HG02884 (cell line): ENCODE data around the gene USP37.
"Not testable (repeated sequence)": the region's sequence is repeated elsewhere in the genome, so short reads cannot be mapped to it uniquely, and the experiment has no call there.

Experiments
- ATAC-seq: cut with Tn5 transposase; IDR thresholded peaks from one replicate; pipeline ENCODE4 v1.9.1; 2021; ENCODE audit warnings: mild to moderate bottlenecking, moderate library complexity; ENCODE audit not compliant: unreplicated experiment

Gene USP37

GRCh38 chr2:218554225-218554624, 13.9 kb downstream of the USP37 start:
- not testable (repeated sequence) for ATAC-seq

- ATAC-seq = no peak
Observed at GRCh38 chr2:218547978-218548377, 20.2 kb downstream of the USP37 start.

GRCh38 chr2:218547511-218547910, 20.6 kb downstream of the USP37 start:
- no peak for ATAC-seq

DNA sequence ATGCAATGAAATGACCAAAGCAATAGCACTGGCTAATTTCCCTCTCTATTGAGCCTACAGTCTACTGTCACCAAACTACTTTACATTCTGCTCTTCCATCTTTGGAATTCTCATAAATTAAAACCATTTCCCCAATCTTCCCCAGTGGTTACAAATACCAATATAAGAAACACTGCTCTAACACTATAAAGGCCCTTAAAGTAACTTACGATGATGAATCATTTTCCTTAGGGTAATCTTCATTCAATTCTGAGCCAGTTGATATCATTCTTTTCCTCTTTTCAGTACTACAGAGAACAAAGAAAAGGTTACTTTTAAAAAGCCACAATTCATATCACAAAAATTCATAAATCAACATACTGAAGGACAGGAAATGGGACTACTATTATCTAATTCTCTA, 22.1 kb downstream of the USP37 start:
- ATAC-seq = no peak

- ATAC-seq = no peak
Observed at GRCh38 chr2:218540015-218540414, 28.1 kb downstream of the USP37 start.

DNA sequence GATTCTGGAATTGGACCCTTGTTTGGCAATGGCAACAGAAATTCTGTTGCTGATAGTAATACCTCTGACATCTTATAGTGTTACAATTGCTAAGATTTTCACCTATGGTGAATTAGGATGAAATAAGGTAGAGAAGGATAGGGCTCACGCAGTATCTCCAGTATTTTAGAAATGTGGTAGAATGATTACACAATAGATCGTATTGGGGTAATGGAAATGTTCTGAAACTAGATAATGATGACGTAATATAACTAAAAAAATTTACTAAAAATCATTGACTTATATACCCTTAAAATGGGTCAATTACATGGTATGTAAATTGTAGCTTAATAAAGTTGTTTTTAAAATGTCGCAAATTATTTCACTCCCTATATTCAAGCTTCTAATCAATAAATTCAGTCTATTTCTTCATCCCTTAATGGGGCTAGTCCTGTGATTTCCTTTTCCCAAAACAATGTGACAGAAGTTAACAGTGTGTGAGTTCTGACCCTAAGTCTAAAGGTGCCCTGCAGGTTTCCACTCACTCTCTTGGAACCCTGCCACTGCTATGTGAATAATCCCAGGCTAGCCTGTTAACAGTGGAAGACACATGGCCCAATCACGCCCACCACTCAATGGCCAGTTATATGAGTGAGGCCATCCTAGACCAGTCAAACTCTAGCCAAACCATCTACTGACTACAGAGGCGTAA, 31.2 kb downstream of the USP37 start:
- no peak for ATAC-seq

DNA sequence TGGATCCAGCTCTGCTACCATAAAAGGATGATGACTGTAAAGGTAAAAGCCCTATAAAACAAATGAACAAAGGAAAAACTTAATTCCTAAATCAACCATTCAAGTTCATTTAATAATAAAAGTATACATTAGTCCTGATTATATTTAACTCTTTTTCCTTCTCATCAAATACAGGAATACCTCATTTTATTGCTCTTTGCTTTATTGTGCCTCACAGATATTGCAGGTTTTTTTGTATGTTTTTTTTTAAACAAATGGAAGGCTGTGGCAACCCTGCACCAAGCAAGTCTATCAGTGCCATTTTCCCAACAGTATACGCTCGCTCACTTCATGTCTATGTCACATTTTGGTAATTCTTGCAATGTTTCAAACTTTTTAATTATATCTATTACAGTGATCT, 38.2 kb downstream of the USP37 start:
- ATAC-seq = no peak

- not testable (repeated sequence) for ATAC-seq
Observed at GRCh38 chr2:218528409-218528808, 39.7 kb downstream of the USP37 start.

DNA sequence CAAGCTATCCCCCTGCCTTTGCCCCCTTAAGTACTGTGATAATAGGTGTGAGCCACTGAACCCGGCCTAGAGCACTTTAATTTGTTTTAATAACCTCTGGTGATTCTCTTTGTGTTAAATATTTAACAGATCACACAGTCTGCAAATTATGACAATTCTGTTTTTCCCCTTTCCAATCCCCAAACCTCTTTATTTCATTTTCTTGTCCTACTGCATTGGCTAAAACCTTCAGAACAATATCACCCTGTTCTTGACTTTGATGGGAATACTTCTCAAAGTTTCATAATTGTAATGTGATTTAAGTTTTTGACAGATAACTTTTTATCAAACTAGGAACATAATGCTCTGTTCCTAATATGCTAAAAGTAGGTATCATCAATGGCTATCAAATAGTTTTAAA, 44.5 kb downstream of the USP37 start:
- no peak for ATAC-seq

GRCh38 chr2:218518876-218519275, 49.3 kb downstream of the USP37 start:
- ATAC-seq = no peak

DNA sequence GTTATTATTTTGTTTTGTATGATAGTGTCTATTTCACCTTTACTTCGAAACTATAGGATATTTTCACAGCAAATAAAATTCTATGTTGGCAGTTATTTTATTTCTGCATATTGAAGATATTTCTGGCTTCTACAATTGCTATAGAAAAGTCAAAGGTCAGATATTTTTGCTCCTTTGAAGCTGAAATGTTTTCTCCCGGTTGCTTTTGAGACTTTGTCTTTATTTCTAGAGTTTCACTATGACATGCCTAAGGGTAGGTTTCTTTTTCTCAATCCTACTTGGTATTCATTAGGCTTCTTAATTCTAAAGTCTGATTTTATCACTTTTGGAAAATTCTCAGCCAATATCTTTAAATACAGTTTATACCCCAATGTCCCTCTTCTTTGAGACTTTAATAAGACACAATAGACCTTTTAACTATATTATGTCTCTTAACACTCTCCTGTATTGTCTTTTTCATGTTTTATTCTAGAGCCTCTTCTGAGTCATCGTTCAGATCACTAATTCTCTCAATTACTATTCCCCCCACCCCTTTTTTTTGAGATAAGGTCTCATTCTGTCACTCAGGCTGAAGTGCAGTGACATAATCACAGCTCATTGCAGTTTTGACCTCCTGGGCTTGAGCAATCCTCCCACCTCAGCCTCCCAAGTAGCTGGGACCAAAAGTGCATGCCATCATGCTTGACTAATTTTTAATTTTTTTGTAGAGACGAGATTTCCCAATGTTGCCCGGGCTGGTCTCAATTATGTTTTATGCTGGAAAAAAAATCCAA, 50.5 kb downstream of the USP37 start:
- peak; percentile 59 for ATAC-seq

DNA sequence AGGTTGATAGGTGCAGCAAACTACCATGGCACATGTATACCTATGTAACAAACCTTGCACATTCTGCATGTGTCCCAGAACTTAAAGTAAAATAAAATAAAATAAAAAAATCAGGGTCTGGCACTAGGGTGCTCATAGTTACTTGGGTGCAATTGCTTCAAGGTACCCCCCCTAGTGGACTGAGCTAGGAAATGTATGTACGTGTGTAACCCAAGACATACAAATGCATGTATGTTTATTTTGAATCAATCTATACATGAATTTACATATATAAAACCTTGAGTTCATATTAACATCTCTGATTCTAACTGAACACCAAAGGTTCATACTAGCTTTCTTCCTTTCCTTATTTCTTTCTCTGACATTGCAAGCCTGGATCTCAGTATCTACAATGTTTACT, 51.5 kb downstream of the USP37 start:
- ATAC-seq = no peak

- ATAC-seq = no peak
Observed at GRCh38 chr2:218513676-218514075, 54.5 kb downstream of the USP37 start.

DNA sequence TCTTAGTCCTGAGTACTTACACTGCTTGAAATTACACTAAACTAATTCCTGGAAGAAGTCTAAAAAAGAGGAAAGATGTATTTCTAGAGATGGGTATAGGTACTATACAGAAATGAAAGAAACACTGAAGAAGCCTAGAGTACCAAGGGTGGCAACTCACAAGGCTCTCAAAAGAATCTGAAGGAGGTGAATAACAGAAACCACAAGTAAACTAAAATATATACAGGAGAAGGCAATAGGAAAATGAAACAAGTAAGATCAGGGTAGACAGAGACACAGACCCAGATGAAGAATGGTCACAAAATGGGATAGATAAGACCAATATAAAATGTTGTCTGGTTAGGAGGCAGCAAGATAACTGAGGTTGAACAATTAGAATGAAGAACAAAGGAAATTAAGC, 59.9 kb downstream of the USP37 start:
- ATAC-seq = no peak

DNA sequence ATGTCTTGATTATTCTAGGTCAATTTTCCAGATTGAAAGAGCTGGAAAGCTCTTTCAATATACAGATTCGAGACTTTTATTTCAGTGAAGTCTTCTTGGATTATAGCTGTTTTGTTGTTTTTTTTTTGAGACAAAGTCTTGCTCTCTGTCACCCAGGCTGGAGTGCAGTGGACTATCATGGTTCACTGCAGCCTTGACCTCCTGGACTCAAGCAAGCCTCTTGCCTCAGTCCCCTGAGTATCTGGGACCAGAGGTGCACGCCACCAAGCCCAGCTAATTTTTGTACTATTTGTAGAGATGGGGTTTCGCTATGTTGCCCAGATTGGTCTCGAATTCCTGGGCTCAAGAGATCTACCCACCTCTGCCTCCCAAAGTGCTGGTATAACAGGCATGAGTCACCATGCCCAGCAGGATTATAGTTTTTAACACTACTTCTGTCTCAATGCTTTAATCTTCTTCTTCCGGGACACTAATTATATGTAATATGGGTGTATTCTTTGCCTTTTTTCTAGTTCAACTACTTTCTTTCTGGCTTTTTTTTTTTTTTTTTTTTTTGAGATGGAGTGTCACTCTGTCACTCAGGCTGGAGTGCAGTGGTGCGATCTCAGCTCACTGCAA, 62.3 kb downstream of the USP37 start:
- no peak for ATAC-seq

DNA sequence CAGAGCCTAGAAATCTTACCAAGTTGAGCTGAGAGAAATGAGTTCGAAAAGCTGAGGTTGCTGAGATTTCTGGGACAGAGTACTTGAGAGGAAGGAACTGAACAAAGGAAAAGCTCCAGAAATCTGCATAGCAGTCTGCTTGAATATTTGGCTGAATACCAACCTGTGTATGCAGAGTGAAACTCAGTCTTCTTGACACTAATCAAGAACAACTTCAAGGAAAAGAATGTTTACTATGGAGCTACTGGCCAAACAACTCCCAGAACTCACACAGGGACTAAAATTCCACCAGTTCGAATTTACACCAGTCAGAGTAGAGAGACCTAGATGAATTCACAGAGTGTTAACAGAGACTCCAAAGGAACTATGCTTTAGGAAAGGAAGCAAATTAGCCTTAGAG, 66.5 kb downstream of the USP37 start:
- ATAC-seq = no peak

DNA sequence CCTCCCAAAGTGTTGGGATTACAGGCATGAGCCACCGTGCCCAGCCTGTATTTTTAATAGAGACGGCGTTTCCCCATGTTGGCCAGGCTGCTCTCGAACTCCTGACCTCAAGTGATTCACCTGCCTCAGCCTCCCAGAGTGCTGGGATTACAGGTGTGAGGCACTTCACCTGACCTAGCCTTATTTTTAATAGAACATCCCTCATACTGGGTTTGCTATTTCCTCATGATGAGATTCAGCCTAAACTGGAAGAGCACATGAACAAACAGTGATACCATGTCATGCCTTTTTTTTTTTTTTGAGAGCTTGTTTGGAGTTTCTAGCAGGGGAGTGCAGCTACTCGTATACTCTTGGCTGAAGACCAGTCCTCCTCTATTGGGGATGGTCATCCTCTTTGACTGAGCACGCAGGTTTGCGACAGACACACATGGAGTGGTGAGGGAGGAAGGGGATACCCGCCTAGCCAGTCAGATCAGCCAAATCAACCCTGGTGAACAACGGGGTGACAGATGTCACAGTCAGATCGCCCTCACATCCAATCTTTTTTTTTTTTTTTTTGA, 67.6 kb downstream of the USP37 start:
- ATAC-seq = no peak

DNA sequence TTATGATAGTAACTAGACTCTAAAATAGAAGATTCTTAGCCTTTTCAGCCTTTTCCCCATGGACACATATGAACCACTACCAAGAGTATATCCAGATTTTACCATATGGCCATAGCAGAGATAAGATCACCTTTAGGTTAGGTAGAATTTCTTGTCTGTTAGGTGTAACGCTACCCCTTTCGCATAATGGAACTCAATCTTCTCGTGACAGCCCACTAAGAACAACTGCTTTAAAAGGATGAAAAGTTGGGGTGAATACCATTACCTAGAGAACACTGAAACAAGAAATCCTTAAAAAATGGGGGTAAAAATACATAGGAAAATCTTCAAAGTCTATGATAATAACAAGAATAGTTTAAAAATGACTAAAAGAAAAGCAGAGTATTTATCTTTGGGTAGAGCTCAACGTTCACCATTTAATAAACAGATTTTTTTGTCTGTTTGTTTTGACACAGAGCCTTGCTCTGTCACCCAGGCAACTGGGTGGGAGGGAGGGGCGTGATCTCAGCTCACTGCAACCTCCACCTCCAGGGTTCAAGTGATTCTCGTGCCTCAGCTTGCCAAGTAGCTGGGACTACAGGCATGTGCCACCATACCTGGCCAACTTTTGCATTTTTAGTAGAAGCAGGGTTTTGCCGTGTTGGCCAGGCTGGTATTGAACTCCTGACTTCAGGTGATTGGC, 82.0 kb downstream of the USP37 start:
- ATAC-seq = no peak

GRCh38 chr2:218482651-218483050, 85.5 kb downstream of the USP37 start:
- ATAC-seq = no peak

DNA sequence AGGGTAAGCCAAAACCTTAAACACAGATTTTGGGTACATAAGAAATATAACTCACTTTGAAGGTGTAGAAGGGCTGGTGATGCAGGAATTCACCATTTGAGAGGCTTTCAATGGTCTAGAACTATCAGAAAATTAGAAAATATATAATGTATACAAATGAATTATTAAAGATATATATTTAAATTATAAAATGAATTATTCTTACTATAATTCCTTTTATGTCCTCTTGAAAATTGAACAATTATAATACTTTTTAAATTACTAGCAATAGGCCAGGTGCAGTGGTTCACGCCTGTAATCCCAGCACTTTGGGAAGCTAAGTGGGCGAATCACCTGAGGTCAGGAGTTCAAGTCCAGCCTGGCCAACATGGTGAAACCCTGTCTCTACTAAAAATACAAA, 88.6 kb downstream of the USP37 start:
- ATAC-seq = no peak

DNA sequence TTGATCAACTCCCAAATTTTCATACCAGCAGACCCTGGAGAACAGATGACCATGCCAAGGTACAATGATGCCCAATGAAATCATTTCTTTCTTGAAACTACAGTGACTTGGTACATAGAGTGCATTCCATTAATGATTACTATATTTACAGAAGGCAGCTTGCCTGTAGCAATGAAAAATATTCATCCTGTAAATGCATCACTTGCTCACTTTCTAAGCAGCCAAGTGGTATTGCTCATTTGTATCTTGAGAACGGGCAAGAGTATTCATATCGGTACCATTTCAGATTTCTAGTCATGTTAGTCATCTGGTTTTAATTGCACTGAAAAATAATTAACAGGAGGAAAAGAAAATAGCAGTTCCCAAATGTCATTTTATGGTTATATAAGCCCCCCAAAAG, 89.6 kb downstream of the USP37 start:
- ATAC-seq = no peak
